GM19099 (cell line): ENCODE results near the gene CCDC13.

Source experiments
- POLR2A ChIP-seq: IDR thresholded peaks from 3 replicates; pipeline ENCODE4 v1.6.1; 2011; ENCODE audit warnings: low read depth; ENCODE audit not compliant: insufficient read length; ENCODE audit errors: extremely low read depth

The CCDC13 gene

GRCh38 chr3:42764561-42765295 is 8.3 kb downstream of the CCDC13 start:
- TF ChIP-seq POLR2A: no peak

GRCh38 chr3:42764115-42764514 is 8.9 kb downstream of the CCDC13 start:
- TF ChIP-seq POLR2A: no peak

- TF ChIP-seq POLR2A: no peak
These were observed 10.0 kb downstream of the CCDC13 start for GRCh38 chr3:42763021-42763420.

- no peak for TF ChIP-seq POLR2A
These were observed 10.9 kb downstream of the CCDC13 start for GRCh38 chr3:42762046-42762724.

- no peak for TF ChIP-seq POLR2A
These were observed 14.9 kb downstream of the CCDC13 start for GRCh38 chr3:42758126-42758525.

GRCh38 chr3:42756681-42757213 is 16.3 kb downstream of the CCDC13 start:
- no peak for TF ChIP-seq POLR2A

- TF ChIP-seq POLR2A: no peak
These were observed 17.1 kb downstream of the CCDC13 start for GRCh38 chr3:42755681-42756578.

- TF ChIP-seq POLR2A: no peak
These were observed 19.3 kb downstream of the CCDC13 start for GRCh38 chr3:42753757-42754156.

GRCh38 chr3:42752961-42753360 is 20.1 kb downstream of the CCDC13 start:
- TF ChIP-seq POLR2A: no peak

- no peak for TF ChIP-seq POLR2A
These were observed 20.6 kb downstream of the CCDC13 start for GRCh38 chr3:42752441-42752840.

- no peak for TF ChIP-seq POLR2A
These were observed 21.4 kb downstream of the CCDC13 start for GRCh38 chr3:42751609-42752008.

- TF ChIP-seq POLR2A: no peak
These were observed 22.2 kb downstream of the CCDC13 start for GRCh38 chr3:42750834-42751233.

- TF ChIP-seq POLR2A: no peak
These were observed 23.3 kb downstream of the CCDC13 start for GRCh38 chr3:42749753-42750231.

- TF ChIP-seq POLR2A: no peak
These were observed 23.9 kb downstream of the CCDC13 start for GRCh38 chr3:42749025-42749752.
